Left renal pelvis (tissue), 4 donors: ENCODE results near the gene ATP10B. TPM values are rescaled to one million over a fixed set of nuclear protein-coding genes. Genes with fewer than 3 reads are reported as not detected.

Experiments
- DNase-seq, 4 donors: peaks; one replicate each; pipeline ENCODE4 v3.0.0-alpha.2; 2013; ENCODE audit warnings: low read depth in 4 of 4, low spot score in 3 of 4
- polyA plus RNA-seq, 4 donors: library from polyadenylated mRNA; unstranded; fragments of 120-200 nt; gene quantifications; one replicate each; pipeline ENCODE4 v1.2.1, GENCODE V29; 2013; ENCODE audit not compliant: insufficient read length in 4 of 4

The ATP10B gene
- polyA plus RNA-seq, 4 donors, result 0.16 to 1.3 (median 0.42) TPM

DNA sequence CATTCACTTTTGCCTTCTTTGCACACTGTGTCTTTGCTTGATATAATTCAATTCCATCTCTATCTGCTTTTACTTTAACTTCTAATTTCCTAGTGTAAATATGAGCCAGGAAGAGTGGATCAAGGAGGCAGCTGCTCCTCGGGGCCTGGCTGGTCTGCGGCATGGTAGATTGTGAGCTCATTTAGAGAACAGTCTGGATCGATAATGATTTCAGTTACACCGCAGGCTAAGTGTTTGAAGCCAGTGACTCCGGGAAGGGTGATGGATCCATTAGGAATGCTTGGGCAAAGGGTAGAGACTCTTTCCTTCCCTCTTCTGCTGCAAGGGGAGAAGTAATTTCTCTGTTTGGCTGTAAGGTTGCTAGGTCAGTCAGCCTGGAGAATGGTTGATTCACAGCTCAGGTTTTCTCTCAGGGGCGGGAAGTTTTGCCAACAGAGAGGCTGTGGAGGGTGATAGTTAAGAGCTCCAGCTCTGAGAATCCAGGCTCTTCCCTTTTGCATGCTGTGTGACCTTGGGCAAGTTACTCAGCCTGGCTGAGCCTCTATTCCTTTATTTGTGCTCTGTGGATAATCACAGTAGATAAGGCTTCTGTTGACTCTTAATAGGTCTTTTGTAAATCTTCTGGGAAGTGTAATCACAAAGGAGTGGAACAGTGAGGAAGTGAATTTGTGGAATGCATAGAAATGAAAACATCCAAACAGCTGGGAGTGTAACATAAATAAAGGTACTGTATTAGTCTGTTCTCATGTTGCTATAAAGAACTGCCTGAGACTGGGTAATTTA lies 331.2 kb downstream of the ATP10B start:
- DNase-seq, result no peak

DNA sequence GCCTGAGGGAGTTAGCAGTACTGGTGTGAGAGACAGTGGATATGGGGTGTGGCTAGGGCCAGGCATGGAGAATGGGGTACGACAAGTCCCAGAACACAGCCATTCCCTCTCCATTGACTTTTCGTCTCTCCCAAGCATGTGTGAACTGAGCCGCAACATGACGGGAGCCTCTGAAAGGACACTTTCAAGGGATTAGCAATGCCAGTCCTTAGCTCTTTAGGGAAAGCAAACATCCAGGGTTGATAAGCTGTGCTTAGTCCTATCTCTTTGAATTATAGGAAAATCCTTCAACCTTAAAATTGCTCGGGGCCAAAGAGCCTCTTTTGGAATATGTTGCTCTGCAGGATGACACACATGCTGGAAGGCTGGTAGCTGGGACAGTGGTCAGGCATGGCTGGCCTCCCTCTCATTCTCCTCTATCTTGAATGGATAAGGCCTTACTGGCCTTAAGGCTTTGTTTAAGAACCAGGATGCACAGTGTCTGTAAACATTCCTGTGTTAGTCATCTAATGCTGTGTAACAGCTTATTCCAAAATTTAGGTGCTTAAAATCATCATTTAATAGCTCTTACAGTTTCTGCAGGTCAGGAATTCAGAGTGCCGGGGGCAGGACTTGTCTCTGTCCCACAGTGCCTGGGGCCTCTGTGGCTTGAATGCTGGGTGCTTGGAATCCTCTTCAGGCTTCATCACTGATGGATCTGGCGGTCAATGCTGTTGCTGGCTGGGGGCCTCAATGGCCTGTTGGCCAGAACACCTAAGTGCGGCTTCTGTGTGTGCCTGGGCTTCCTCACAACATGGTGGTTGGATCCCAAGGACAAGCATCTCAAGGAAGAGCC lies 335.1 kb downstream of the ATP10B start:
- DNase-seq, result no peak

DNA sequence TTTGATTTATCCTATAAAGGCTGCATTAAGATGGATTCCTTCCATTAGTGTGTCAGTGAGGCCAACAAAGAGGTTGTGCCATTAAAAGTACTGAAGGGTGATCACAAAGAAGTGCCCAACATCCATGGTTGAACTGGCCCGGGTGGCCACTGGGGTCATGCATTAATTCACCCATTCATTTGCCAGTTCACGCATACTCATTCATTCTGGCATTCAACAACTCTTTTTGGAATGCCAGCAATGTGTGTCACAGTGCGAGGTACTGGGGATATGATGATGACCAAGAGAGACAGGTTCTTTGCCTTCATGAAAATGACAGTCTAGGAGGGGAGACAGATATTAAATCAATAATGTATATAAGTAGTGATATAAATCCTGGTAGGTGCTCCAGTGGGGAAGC lies 337.1 kb downstream of the ATP10B start:
- DNase-seq, result no peak

DNA sequence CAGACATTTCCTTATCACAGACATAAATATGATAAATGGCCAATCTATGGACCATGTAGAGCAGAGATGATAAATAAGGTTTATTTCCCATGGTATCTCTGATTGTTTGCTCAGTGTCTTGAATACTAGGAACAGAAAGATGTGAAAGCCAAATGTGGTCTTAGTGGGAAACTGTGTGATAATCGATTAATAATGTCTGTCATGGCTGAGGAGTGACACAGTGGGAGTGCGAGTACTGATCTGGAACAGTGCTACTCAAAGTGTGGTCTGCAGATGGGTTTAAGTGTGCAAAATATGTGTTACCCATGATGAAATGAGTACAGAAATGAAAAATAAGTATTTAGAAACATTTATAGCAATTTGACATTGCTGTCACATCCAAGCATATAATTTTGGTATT lies 337.8 kb downstream of the ATP10B start:
- DNase-seq, result no peak

DNA sequence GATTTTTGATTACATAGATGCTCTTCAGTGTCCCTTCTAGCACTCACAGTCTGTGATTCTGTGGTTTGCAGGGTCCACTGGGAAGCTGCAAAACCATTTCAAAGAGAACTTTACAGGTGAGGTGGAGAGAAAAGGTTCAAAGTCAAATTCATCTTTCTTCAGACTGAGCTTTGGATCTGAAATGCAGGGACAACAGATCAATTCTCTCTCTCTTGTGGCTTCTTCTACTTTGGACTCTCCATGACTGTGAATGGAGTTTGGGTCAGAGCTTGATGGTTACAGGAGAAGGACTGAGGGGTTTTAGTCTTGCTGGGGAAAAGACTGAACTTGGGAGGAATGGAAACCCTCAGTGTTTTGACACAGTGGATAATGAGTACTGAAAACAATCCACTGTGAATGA lies 338.5 kb downstream of the ATP10B start:
- no peak for DNase-seq
